Activated CD4-positive, alpha-beta T cell treated with anti-CD3 and anti-CD28 coated beads, Interleukin-2, amount 10 ng/mL, durations not matched to agents 7 days and 5 days (primary cell): Measurements from ENCODE around the gene TNFSF13. TPM values are rescaled to one million over a fixed set of nuclear protein-coding genes. Genes with fewer than 3 reads are reported as not detected.

Experiments used
- CTCF ChIA-PET: fragments of 350-600 bp; sonication (Branson Sonifier 250); formaldehyde crosslinking; loops from one replicate; lab custom pipeline; 2021; ENCODE audit warnings: antibody characterized with exemption; lab: Charles Lee
- POLR2A ChIA-PET: fragments of 350-600 bp; sonication (Branson Sonifier 250); formaldehyde crosslinking; loops from one replicate; lab custom pipeline; 2021; ENCODE audit warnings: antibody characterized with exemption; lab: Charles Lee
- DNase-seq: peaks from one replicate; pipeline ENCODE4 v3.0.0-alpha.2; 2020
- H3K27ac Mint-ChIP-seq: one replicate; pipeline ENCODE4 v1.8.0; 2021; ENCODE audit warnings: mild to moderate bottlenecking, moderate library complexity, mixed read lengths
- H3K27me3 Mint-ChIP-seq: one replicate; pipeline ENCODE4 v1.8.0; 2021; ENCODE audit warnings: mixed read lengths
- H3K36me3 Mint-ChIP-seq: one replicate; pipeline ENCODE4 v1.8.0; 2021; ENCODE audit warnings: low read depth, mixed read lengths
- H3K4me1 Mint-ChIP-seq: one replicate; pipeline ENCODE4 v1.8.0; 2021; ENCODE audit warnings: mixed read lengths
- H3K4me3 Mint-ChIP-seq: one replicate; pipeline ENCODE4 v1.8.0; 2021; ENCODE audit warnings: mild to moderate bottlenecking, moderate library complexity, mixed read lengths
- H3K9me3 Mint-ChIP-seq: one replicate; pipeline ENCODE4 v1.8.0; 2021; ENCODE audit warnings: mixed read lengths
- total RNA-seq, 2 experiments: library from RNA; stranded (reverse); gene quantifications; one replicate each; pipeline ENCODE4 v1.2.3, GENCODE V29; 2021

The TNFSF13 gene, protein sequence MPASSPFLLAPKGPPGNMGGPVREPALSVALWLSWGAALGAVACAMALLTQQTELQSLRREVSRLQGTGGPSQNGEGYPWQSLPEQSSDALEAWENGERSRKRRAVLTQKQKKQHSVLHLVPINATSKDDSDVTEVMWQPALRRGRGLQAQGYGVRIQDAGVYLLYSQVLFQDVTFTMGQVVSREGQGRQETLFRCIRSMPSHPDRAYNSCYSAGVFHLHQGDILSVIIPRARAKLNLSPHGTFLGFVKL
- total RNA-seq = 1 to 10 TPM; 3.8 to 4.0 TPM

DNA sequence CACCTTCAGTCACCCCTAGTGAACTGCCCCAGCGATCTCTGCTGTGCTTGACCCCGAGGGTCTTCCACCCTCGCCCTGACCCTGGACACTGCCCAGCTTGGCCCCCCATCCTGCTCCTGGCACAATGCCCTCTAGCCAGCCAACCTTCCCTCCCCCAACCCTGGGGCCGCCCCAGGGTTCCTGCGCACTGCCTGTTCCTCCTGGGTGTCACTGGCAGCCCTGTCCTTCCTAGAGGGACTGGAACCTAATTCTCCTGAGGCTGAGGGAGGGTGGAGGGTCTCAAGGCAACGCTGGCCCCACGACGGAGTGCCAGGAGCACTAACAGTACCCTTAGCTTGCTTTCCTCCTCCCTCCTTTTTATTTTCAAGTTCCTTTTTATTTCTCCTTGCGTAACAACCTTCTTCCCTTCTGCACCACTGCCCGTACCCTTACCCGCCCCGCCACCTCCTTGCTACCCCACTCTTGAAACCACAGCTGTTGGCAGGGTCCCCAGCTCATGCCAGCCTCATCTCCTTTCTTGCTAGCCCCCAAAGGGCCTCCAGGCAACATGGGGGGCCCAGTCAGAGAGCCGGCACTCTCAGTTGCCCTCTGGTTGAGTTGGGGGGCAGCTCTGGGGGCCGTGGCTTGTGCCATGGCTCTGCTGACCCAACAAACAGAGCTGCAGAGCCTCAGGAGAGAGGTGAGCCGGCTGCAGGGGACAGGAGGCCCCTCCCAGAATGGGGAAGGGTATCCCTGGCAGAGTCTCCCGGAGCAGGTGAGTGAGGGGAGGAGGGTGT is at the start of gene TNFSF13:
Gene TNFSF13 (plus strand): TSS at position 207 of the 776 bp plus-strand sequence. CDS start 290 bp downstream, at position 497.
- Mint-ChIP-seq H3K36me3 (peaks cover 36% of the 10 kb centered on the region), H3K27ac (peak within 1 kb of the TSS; percentile 82)
- POLR2A ChIA-PET = interaction anchor here (0.6 kb wide), 2 partner anchors 43 to 688 kb away, joined by 3 to 11 read pairs; no protein-coding TSS in a partner anchor

DNA sequence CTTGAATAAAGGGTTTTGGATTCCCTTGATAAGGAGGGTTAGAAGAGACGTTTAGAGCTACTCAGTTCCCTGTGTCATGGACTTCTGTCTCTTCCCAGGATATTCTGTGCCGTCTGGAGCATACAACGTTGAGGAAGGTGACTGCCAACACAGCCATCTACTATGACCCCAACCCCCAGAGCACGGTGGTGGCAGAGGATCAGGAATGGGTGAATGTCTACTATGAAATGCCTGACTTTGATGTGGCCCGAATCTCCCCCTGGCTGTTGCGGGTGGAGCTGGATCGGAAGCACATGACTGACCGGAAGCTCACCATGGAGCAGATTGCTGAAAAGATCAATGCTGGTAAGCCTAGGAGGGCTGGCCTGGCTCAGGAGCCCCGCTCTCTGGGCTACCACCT is 49.7 kb upstream of the TNFSF13 start:
- no peaks in the 10 kb centered on the region for H3K27me3 Mint-ChIP-seq
- POLR2A ChIA-PET = no interaction called here
- no peaks in the 10 kb centered on the region for H3K9me3 Mint-ChIP-seq
- H3K36me3 Mint-ChIP-seq = peaks cover 70% of the 10 kb centered on the region
- no peak overlapping the region for H3K4me3 Mint-ChIP-seq
- H3K27ac Mint-ChIP-seq = no peak overlapping the region
- no peak for DNase-seq
- CTCF ChIA-PET = interaction anchor here (1.5 to 2.7 kb wide), 2 partner anchors 52 to 65 kb away, joined by 3 to 17 read pairs; partner anchors contain the start of gene SENP3
- H3K4me1 Mint-ChIP-seq = no peaks in the 10 kb centered on the region

More for the DNA sequence above, at the start of gene TNFSF13:
- H3K9me3 Mint-ChIP-seq = no peaks in the 10 kb centered on the region
- no peaks in the 10 kb centered on the region for H3K27me3 Mint-ChIP-seq
- H3K4me3 Mint-ChIP-seq = no peak within 1 kb of the TSS
- peaks cover 64% of the 10 kb centered on the region for H3K4me1 Mint-ChIP-seq
- DNase-seq = no peak
- CTCF ChIA-PET = interaction anchor here (0.7 to 1.8 kb wide), 8 partner anchors 10 to 237 kb away, joined by 3 to 5 read pairs (median 3); partner anchors contain the start of genes FXR2 and TNFSF12

DNA sequence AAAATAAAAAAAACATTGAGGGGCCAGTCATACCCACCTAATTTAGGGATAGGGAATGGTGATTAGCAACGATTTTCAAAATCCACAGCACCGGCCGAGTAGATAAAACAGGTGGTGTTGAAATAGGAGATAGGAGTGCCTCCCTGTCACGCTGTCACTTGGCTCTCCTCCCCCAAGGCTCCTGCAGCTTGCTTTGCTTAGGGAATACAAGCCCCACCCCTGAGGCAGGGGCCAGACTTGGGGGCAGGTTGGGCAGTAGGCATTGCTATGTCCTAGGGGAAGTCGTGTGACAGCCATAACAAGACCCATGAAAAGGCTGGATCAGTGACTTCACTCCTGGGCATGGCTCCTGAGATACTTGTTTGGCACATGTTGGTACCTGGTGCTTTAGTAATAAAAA is 48.6 kb upstream of the TNFSF13 start:
- Mint-ChIP-seq H3K27me3 (no peaks in the 10 kb centered on the region), H3K4me3 (no peak overlapping the region), H3K9me3 (no peaks in the 10 kb centered on the region), H3K27ac (no peak overlapping the region), H3K4me1 (peaks cover 4% of the 10 kb centered on the region), H3K36me3 (peaks cover 71% of the 10 kb centered on the region)
- CTCF ChIA-PET = interaction anchor here (2.7 kb wide), 1 partner anchor 51 kb away, joined by 17 read pairs; the partner anchor contains the start of gene SENP3
- POLR2A ChIA-PET = no interaction called here
- DNase-seq = no peak

DNA sequence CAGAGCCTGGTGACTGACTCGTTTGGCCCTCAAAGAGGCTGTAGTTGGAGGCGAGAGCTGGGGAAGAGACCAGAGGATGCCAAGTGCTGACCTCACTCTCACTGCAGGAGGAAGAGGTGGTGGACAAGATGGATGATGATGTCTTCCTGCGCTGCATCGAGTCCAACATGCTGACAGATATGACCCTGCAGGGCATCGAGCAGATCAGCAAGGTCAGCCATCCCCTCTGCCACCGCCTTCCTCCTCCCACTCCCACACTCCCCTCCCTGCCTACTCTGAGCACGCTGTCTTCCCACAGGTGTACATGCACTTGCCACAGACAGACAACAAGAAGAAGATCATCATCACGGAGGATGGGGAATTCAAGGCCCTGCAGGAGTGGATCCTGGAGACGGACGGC is 47.4 kb upstream of the TNFSF13 start:
- Mint-ChIP-seq H3K4me1 (peaks cover 4% of the 10 kb centered on the region), H3K9me3 (no peaks in the 10 kb centered on the region), H3K36me3 (peaks cover 65% of the 10 kb centered on the region), H3K27me3 (no peaks in the 10 kb centered on the region), H3K27ac (no peak overlapping the region), H3K4me3 (no peak overlapping the region)
- ChIA-PET POLR2A (interaction anchor here (0.7 kb wide), 1 partner anchor 272 kb away, joined by 3 read pairs; the partner anchor contains the start of gene PHF23), CTCF (no interaction called here)
- DNase-seq = no peak

DNA sequence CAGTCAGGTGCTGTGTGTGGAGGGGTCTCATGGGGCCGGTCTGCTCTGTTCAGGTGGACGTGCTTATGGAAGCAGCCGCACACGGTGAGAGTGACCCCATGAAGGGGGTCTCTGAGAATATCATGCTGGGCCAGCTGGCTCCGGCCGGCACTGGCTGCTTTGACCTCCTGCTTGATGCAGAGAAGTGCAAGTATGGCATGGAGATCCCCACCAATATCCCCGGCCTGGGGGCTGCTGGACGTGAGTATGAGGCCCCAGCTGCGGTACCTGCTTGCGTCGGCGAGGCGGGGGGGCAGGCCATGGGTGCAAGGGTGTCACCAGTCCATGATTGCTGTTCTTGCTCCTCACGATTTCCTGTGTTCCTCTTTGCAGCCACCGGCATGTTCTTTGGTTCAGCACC is 46.4 kb upstream of the TNFSF13 start:
- CTCF ChIA-PET = interaction anchor here (0.6 to 0.7 kb wide), 2 partner anchors 31 to 117 kb away, joined by 3 read pairs; no protein-coding TSS in a partner anchor
- no peak for DNase-seq
- H3K27me3 Mint-ChIP-seq = no peaks in the 10 kb centered on the region
- POLR2A ChIA-PET = no interaction called here
- H3K4me3 Mint-ChIP-seq = no peak overlapping the region
- no peaks in the 10 kb centered on the region for H3K9me3 Mint-ChIP-seq
- H3K4me1 Mint-ChIP-seq = peaks cover 4% of the 10 kb centered on the region
- H3K36me3 Mint-ChIP-seq = peaks cover 58% of the 10 kb centered on the region
- no peak overlapping the region for H3K27ac Mint-ChIP-seq

DNA sequence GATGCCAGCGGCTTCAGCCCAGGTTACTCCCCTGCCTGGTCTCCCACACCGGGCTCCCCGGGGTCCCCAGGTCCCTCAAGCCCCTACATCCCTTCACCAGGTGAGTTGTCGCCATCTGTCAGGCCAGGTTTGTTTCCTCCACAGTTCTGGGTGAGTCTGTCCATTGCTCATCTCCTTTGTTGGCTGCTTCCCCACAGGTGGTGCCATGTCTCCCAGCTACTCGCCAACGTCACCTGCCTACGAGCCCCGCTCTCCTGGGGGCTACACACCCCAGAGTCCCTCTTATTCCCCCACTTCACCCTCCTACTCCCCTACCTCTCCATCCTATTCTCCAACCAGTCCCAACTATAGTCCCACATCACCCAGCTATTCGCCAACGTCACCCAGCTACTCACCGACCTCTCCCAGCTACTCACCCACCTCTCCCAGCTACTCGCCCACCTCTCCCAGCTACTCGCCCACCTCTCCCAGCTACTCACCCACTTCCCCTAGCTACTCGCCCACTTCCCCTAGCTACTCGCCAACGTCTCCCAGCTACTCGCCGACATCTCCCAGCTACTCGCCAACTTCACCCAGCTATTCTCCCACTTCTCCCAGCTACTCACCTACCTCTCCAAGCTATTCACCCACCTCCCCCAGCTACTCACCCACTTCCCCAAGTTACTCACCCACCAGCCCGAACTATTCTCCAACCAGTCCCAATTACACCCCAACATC is 45.6 kb upstream of the TNFSF13 start:
- no peaks in the 10 kb centered on the region for H3K27me3 Mint-ChIP-seq
- no peaks in the 10 kb centered on the region for H3K9me3 Mint-ChIP-seq
- H3K27ac Mint-ChIP-seq = peak overlapping the region; percentile 33
- ChIA-PET CTCF (interaction anchor here (0.7 to 4.1 kb wide), 8 partner anchors 10 to 76 kb away, joined by 3 to 38 read pairs (median 6); partner anchors contain the start of genes SENP3 and SOX15), POLR2A (interaction anchor here (0.6 kb wide), 1 partner anchor 36 kb away, joined by 3 read pairs; no protein-coding TSS in a partner anchor)
- DNase-seq = no peak
- no peak overlapping the region for H3K4me3 Mint-ChIP-seq
- peaks cover 55% of the 10 kb centered on the region for H3K36me3 Mint-ChIP-seq
- H3K4me1 Mint-ChIP-seq = peaks cover 4% of the 10 kb centered on the region

DNA sequence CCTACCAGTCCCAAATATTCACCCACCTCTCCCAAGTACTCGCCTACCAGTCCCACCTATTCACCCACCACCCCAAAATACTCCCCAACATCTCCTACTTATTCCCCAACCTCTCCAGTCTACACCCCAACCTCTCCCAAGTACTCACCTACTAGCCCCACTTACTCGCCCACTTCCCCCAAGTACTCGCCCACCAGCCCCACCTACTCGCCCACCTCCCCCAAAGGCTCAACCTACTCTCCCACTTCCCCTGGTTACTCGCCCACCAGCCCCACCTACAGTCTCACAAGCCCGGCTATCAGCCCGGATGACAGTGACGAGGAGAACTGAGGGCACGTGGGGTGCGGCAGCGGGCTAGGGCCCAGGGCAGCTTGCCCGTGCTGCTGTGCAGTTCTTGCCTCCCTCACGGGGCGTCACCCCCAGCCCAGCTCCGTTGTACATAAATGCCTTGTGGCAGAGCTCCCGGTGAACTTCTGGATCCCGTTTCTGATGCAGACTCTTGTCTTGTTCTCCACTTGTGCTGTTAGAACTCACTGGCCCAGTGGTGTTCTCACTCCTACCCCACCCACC is 44.6 kb upstream of the TNFSF13 start:
- ChIA-PET CTCF (interaction anchor here (1.0 to 4.1 kb wide), 12 partner anchors 9 to 174 kb away, joined by 3 to 38 read pairs (median 4); partner anchors contain the start of genes SENP3, SOX15, TNFSF12 and TP53), POLR2A (no interaction called here)
- Mint-ChIP-seq H3K27me3 (no peaks in the 10 kb centered on the region), H3K4me1 (peaks cover 4% of the 10 kb centered on the region), H3K36me3 (peaks cover 48% of the 10 kb centered on the region), H3K27ac (no peak overlapping the region), H3K9me3 (no peaks in the 10 kb centered on the region), H3K4me3 (no peak overlapping the region)
- DNase-seq = no peak

DNA sequence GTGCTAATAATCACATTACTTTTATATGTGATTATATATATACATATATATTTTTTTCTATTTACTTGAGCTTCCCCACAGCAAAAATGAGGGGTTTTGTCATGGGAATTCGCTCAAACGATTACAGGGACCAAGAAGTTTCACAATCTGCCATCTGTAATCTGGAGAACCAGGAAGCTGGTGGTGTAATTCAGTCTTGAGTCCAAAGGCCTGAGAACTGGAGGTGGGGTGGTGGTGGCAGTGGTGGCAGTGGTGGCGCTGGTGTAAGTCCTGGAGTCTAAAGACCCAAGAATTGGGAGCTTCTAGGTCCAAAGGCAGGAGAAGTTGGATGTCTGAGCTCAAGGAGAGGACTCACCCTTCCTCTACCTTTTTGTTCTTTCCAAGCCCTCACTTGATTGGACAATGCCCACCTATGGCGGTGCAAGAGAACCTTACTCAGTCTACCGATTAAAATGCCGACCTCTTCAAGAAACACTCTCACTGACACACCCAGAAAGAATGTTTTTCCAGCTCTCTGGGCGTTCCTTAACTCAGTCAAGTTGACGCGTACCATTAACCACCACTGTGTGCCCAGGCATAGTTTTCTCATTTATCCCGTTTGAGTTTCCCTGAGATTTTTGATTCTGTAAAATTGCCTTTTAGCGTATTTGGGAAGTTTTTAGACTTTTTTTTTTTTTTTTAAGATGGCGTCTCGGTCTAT is 42.5 kb upstream of the TNFSF13 start:
- no peaks in the 10 kb centered on the region for H3K27me3 Mint-ChIP-seq
- peaks cover 4% of the 10 kb centered on the region for H3K4me1 Mint-ChIP-seq
- POLR2A ChIA-PET = interaction anchor here (0.7 kb wide), 1 partner anchor 42 kb away, joined by 11 read pairs; the partner anchor contains the start of gene TNFSF13
- H3K4me3 Mint-ChIP-seq = no peak overlapping the region
- H3K36me3 Mint-ChIP-seq = peaks cover 35% of the 10 kb centered on the region
- DNase-seq = no peak
- no peaks in the 10 kb centered on the region for H3K9me3 Mint-ChIP-seq
- CTCF ChIA-PET = interaction anchor here (0.8 to 4.1 kb wide), 4 partner anchors 45 to 97 kb away, joined by 3 to 38 read pairs (median 11); partner anchors contain the start of genes MPDU1, SENP3 and SOX15
- H3K27ac Mint-ChIP-seq = no peak overlapping the region

DNA sequence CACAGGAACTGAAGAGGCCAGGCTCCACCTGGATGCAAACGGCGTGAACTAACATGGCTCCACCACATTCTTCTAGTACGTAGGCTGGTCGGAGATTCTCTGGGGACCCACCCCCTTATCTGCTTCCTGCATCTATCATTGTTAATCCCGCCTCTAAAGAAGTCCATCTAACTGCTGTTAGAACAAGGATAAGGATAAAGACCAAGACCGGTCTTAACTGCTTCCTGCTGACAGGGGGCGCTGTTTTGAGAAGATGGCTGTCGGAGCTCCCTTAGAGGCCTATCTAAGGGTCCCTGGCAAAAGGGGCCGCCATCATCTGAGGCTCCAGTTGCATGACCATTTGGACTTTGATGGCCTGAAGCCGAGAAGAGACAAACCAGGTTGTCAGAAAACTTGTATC is 35.5 kb upstream of the TNFSF13 start:
- Mint-ChIP-seq H3K36me3 (peaks cover 3% of the 10 kb centered on the region), H3K4me1 (peaks cover 5% of the 10 kb centered on the region), H3K27ac (no peak overlapping the region), H3K9me3 (peaks cover 11% of the 10 kb centered on the region), H3K27me3 (peaks cover 1% of the 10 kb centered on the region), H3K4me3 (no peak overlapping the region)
- DNase-seq = peak; percentile 48
- ChIA-PET CTCF (interaction anchor here (0.7 to 1.0 kb wide), 4 partner anchors 10 to 46 kb away, joined by 3 to 5 read pairs (median 4); partner anchors contain the start of gene SENP3), POLR2A (no interaction called here)

DNA sequence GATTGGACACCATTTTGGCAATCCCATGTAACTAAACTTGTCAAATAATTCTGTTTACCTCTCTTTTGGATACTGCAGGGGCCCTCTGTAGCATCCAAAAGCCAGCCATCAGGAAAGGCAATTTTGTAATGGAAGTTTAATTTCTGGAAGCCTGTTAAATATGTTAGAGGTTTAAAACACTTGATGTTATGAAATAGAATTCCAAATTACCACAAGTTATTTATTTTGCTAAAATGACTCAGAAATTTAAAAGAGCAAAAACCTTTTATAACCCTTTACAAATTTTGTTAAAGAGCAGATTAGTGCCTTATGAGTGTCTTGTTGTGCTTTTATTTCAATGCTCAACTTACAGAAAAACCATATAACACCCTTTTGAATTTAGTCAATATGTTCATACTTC is 29.7 kb upstream of the TNFSF13 start:
- ChIA-PET POLR2A (no interaction called here), CTCF (no interaction called here)
- no peak overlapping the region for H3K4me3 Mint-ChIP-seq
- peaks cover 7% of the 10 kb centered on the region for H3K36me3 Mint-ChIP-seq
- peaks cover 1% of the 10 kb centered on the region for H3K27me3 Mint-ChIP-seq
- H3K9me3 Mint-ChIP-seq = peaks cover 21% of the 10 kb centered on the region
- H3K4me1 Mint-ChIP-seq = no peaks in the 10 kb centered on the region
- no peak overlapping the region for H3K27ac Mint-ChIP-seq
- DNase-seq = no peak
